ENCODE data around the gene DTYMK.

DNA sequence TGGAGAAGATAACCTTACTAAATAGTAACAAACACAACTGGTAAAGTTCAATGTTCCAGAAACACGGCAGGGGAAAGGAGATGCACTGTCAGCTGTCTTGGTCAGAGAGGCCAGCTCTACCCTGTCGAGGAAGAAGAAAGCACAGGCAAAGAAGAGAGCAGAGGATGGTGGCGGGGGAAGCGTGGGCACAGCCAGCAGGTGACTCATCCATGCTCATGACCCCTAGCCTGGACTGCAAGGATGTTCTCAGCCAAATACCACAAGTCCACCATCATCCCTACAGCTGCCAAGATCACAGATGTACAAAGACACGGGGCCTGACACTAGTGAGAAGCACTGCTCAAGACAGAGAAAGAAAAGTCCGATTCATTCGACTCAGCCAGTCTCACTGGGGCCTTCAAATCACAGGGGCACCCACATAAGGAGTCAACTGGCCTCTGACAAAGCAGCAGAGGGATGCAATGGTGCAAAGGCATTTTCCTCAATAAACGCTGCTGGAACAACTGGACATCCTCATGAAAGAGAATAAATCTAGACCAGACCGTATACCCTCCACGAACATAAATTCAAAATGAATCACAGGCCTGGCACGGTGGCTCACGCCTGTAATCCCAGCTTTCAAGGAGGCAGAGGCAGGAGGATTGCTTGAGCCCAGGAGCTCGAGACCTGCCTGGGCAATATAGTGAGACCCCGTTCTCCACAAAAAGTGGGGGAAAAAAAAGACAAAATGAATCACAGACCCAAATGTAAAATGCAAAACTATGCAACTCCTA is 5.6 kb downstream of the DTYMK start:
- TF ChIP-seq POLR2A (IDR thresholded peaks at IDR 0.05), result no peak
- TF ChIP-seq, protein P1, sequence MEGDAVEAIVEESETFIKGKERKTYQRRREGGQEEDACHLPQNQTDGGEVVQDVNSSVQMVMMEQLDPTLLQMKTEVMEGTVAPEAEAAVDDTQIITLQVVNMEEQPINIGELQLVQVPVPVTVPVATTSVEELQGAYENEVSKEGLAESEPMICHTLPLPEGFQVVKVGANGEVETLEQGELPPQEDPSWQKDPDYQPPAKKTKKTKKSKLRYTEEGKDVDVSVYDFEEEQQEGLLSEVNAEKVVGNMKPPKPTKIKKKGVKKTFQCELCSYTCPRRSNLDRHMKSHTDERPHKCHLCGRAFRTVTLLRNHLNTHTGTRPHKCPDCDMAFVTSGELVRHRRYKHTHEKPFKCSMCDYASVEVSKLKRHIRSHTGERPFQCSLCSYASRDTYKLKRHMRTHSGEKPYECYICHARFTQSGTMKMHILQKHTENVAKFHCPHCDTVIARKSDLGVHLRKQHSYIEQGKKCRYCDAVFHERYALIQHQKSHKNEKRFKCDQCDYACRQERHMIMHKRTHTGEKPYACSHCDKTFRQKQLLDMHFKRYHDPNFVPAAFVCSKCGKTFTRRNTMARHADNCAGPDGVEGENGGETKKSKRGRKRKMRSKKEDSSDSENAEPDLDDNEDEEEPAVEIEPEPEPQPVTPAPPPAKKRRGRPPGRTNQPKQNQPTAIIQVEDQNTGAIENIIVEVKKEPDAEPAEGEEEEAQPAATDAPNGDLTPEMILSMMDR (IDR thresholded peaks at IDR 0.05), result no peak
